Body of pancreas (tissue), 4 donors: ENCODE results near the gene RBMS3. TPM values are rescaled to one million over a fixed set of nuclear protein-coding genes. Genes with fewer than 3 reads are reported as not detected.

Source experiments
- ATAC-seq: fragments of 150-250 bp; one replicate; pipeline ENCODE4 v1.9.1; 2016
- DNase-seq, 4 donors: peaks; one replicate each; pipeline ENCODE4 v3.0.0-alpha.2; 2019
- H3K27ac ChIP-seq, 4 donors: fragments of 200-600 bp; sonication (generic); 1 replicate in 3 of 4; 2 replicates in 1 of 4; pipeline versions ENCODE4 v1.5.1 to v1.6.1; 2016 to 2019; ENCODE audit warnings: mild to moderate bottlenecking in 1 of 4, mixed read lengths in 1 of 4, moderate library complexity in 1 of 4
- H3K27me3 ChIP-seq, 2 donors: fragments of 200-600 bp; sonication (generic); one replicate each; pipeline ENCODE4 v1.6.0; 2016; ENCODE audit warnings: mild to moderate bottlenecking in 1 of 2
- H3K36me3 ChIP-seq, 2 donors: fragments of 200-600 bp; sonication (generic); replicated peaks in 1 of 2; 2 replicates each; pipeline ENCODE4 v1.5.1; 2016; ENCODE audit warnings: low read depth in 2 of 2; ENCODE audit not compliant: insufficient read depth in 1 of 2
- H3K4me1 ChIP-seq: fragments of 200-600 bp; sonication (generic); one replicate; pipeline ENCODE4 v1.6.0; 2016
- H3K4me3 ChIP-seq, 2 donors: fragments of 200-600 bp; sonication (generic); 1 replicate in 1 of 2; 2 replicates in 1 of 2; pipeline ENCODE4 v1.5.1; 2016 to 2019
- H3K9me3 ChIP-seq, 3 donors: fragments of 200-600 bp; sonication (generic); 1 replicate in 2 of 3; 2 replicates in 1 of 3; pipeline ENCODE4 v1.5.1; 2016
- POLR2A ChIP-seq, 3 donors: fragments of 450-650 bp; IDR thresholded peaks; one replicate each; pipeline ENCODE4 v1.6.1; 2016; ENCODE audit warnings: antibody characterized with exemption in 3 of 3, mild to moderate bottlenecking in 2 of 3
- WGBS, 2 donors: methylation state at CpG; one replicate each; pipeline ENCODE4 v1.1.5; 2017; 5-methylcytosine and 5-hydroxymethylcytosine counted together
- intact Hi-C: fragments of 100-400 bp; cut with DNase I; formaldehyde crosslinking; loops from one replicate; pipeline ENCODE4 v1.15.1; 2023
- total RNA-seq, 2 donors: library from RNA; depleted of rRNA; stranded (reverse); fragments of >200 nt; gene quantifications; one replicate each; pipeline ENCODE4 v1.1.0, GENCODE V29; 2016
- TF ChIP-seq, protein P1 (sequence below), 7 experiments: fragments of 450-650 bp in 4 of 7; fragments of 200-600 bp in 3 of 7; sonication (generic) in 3 of 7; IDR thresholded peaks; one replicate each; pipeline ENCODE4 v1.5.1; 2016 to 2019; ENCODE audit warnings: antibody characterized with exemption in 7 of 7

Gene RBMS3
- total RNA-seq, 2 donors from 2014 or later: 17.4 to 29.7 TPM

DNA sequence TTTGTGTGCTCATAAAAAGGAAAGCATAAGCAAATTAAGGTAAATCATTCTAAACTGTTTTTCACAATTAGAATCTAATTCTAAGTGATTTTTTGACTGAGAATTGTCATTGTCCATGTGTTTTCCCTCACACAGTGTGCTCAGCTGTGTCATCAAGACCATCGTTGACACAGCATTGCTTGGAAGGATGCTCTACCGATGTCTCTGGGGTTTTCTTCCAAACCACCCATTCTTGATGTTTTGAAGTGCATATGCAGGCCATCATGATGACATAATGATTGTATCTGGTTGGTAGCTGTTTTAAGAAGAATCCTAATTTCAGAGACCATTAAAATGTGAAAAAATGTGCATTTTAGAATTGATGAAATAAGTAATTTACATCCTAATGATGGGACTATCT is 347.9 kb downstream of the RBMS3 start:
- no peak for ATAC-seq
- no peak for DNase-seq
- Histone ChIP-seq H3K9me3 (no peaks in the 10 kb centered on the region), H3K4me3 (no peak overlapping the region), H3K27ac (no peak overlapping the region), H3K4me1 (no peaks in the 10 kb centered on the region), H3K36me3 (no peaks in the 10 kb centered on the region), H3K27me3 (no peaks in the 10 kb centered on the region)
- 22 to 43% methylated on average over 2 of the region's 2 CpGs for WGBS, 2 donors
- TF ChIP-seq POLR2A (IDR thresholded peaks at IDR 0.05): no peak
- TF ChIP-seq, protein P1, sequence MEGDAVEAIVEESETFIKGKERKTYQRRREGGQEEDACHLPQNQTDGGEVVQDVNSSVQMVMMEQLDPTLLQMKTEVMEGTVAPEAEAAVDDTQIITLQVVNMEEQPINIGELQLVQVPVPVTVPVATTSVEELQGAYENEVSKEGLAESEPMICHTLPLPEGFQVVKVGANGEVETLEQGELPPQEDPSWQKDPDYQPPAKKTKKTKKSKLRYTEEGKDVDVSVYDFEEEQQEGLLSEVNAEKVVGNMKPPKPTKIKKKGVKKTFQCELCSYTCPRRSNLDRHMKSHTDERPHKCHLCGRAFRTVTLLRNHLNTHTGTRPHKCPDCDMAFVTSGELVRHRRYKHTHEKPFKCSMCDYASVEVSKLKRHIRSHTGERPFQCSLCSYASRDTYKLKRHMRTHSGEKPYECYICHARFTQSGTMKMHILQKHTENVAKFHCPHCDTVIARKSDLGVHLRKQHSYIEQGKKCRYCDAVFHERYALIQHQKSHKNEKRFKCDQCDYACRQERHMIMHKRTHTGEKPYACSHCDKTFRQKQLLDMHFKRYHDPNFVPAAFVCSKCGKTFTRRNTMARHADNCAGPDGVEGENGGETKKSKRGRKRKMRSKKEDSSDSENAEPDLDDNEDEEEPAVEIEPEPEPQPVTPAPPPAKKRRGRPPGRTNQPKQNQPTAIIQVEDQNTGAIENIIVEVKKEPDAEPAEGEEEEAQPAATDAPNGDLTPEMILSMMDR (IDR thresholded peaks at IDR 0.05): no peak
- intact Hi-C loops: no loop called here

GRCh38 chr3:29635888-29636287 is 355.0 kb downstream of the RBMS3 start:
- H3K4me1 ChIP-seq: no peaks in the 10 kb centered on the region
- no peak overlapping the region for H3K4me3 ChIP-seq
- 7 to 23% methylated on average over 1 of the region's 1 CpG for WGBS, 2 donors
- ATAC-seq (no peak), DNase-seq (no peak)
- no peaks in the 10 kb centered on the region for H3K27me3 ChIP-seq
- TF ChIP-seq, protein P1 (IDR thresholded peaks at IDR 0.05): no peak
- TF ChIP-seq POLR2A (IDR thresholded peaks at IDR 0.05): no peak
- intact Hi-C loops: no loop called here
- no peaks in the 10 kb centered on the region for H3K9me3 ChIP-seq
- H3K27ac ChIP-seq: no peak overlapping the region
- no peaks in the 10 kb centered on the region for H3K36me3 ChIP-seq

- TF ChIP-seq, protein P1 (IDR thresholded peaks at IDR 0.05): no peak
- TF ChIP-seq POLR2A (IDR thresholded peaks at IDR 0.05): no peak
- DNase-seq: no peak
- no peak overlapping the region for H3K4me3 ChIP-seq
- H3K9me3 ChIP-seq: no peaks in the 10 kb centered on the region
- H3K27ac ChIP-seq: no peak overlapping the region
- no peaks in the 10 kb centered on the region for H3K36me3 ChIP-seq
- ATAC-seq: no peak
- WGBS, 2 donors: 69% methylated on average over 3 of the region's 3 CpGs
- H3K4me1 ChIP-seq: no peaks in the 10 kb centered on the region
- no peaks in the 10 kb centered on the region for H3K27me3 ChIP-seq
- intact Hi-C loops: no loop called here
These were observed 356.2 kb downstream of the RBMS3 start for GRCh38 chr3:29637068-29637467.

DNA sequence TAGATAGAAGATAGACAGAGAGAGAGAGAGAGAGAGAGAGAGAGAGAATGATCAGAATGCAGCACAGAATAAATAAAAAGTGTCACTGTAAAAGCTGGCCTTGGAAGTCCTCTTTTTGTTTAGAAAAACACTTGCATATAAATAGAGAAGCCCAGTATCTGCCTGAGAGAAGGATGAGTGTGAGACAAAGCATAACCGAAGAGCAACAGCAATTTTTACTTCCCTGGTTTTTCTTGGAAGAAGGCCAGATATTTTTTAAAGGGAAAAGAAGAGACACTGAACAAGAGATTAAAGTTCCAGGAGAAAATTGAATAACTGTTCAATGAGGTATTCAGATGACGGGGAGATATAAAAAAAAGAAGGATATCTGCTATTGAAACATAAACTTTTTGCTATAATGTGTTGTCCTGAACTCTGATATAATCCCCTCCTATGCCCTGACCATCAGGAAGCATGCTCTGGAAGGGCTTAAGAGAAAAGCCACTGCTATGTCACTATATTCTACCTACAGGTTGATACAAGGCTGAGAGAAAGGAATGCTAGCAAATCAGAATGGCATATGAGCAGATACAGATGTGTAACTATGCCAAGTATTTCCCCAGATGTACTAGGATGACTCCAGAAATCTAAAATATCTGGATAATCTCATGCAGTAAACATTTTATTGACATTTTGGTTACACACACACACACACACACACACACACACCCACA is 358.9 kb downstream of the RBMS3 start:
- Histone ChIP-seq H3K36me3 (no peaks in the 10 kb centered on the region), H3K27ac (no peak overlapping the region), H3K27me3 (no peaks in the 10 kb centered on the region), H3K9me3 (no peaks in the 10 kb centered on the region), H3K4me3 (no peak overlapping the region), H3K4me1 (no peaks in the 10 kb centered on the region)
- intact Hi-C loops: no loop called here
- no peak for TF ChIP-seq POLR2A (IDR thresholded peaks at IDR 0.05)
- TF ChIP-seq, protein P1 (IDR thresholded peaks at IDR 0.05): no peak
- DNase-seq: no peak
- 51 to 55% methylated on average over 2 of the region's 2 CpGs for WGBS, 2 donors
- no peak for ATAC-seq
